Measurements from ENCODE around the gene HEMK1.
A peak's percentile ranks its signal among the peaks of the same experiment; 100 is the strongest.

HEMK1 gene

DNA sequence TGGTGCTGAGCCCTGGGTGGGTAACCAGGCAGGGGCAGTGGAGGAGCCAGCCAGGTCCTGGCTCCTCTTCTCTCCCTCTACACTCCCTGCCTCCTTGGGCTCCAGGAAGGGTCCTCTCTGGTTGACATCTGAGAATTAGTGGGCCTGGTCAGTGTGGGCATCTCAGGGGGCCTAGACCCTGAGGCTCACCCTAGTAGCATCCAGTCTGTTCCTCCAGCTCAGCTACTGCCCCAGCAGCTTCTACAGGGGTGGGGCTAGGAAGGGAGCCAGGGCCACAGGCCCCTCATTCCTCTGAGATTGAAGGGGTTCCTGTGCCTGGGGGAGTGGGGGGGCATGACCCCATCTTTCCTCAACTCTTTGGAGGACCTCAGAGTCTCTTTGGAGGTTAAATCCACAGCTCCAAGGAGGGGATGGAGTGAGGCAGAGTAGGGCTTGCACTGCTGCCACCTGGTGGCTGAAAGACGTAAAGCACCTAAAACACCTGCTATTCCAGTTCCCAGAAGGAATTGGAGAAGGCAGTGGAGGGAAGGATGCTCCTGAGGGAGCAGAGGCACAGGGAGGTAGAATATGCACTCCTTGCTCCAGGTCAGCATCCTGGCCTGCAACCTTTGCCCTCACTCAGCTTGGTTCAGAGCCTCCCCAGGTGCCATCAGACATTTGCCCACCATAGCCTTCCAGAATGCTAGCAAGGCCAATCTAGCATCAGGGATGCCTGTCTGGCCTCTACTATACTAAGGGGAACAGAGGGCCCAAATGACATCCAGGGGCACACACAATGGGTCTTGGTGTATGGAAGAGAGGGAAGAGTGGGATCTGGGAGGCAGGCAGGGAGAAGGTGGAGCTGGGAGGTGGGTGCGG lies 26.9 kb upstream of the HEMK1 start:
- peak; percentile 41 for DNase-seq

DNA sequence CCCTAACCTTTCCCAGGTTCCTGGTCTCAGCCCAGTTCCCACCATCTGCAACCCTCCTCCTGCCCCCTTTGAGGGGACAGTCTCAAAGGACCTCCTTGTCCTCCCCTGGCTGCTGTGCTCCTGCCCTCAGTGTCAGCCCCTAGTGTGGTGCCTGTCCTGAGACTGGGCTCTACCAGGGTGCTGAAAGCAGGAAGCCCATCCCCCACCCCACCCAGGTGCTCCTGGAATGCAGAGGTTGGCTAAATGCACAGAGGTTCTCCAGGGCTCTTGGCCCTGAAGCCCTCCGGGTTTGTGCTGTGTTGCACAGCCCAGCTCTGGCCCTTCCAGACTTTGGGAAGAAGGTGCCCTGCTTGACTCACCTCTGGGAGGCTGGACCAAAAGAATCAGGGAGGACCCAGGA lies 23.5 kb upstream of the HEMK1 start:
- no peak for DNase-seq

DNA sequence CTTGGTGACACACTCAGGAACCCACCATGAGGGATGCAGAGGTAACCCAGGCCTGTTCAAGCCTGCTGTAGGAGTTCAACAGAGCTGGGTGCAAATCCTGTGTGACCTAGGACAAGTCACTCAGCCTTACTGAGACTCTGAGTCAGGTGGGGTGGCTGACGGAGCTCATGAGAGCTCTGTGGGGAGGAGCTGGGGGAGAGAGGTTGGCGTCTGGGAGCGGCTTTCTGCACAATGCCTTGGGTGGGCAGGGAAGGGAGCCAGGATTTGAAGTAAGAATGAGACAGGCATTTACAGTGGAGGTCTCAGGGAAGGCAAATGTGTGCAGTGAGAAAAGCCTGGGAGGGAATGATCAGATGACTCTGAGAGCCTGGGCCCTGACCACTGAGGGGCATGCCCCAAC lies 20.1 kb upstream of the HEMK1 start:
- DNase-seq: no peak

DNA sequence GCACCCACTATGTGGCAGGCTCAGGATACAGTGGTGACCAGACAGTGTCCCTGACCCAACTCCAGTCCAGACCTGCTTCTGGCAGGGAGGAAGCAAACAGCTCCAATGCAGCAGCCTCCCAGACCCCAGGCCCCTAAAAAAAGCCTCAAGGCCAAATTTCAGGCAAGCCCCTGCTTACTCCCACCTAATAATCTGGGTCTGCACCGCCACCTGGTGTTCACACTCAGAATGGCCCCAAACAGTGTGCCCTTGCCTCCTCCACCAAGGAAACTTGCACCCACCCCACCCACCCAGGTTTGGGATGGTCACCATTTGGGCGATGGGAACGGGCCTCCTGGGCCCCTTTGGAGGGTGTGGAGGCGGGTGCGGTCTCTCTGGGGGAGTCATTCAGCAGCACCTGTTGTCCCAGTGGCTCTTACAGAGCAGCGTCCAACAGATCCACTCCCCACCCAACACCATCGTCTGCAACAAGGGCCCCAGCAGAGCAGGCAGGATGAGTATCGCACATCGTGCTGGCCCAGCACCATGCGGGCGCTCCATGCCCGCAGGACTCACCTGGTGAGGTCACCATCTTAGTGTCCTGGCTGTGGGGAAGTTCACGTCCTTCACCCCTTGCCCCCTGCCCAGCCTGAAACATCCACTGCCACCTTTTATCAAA lies 19.1 kb upstream of the HEMK1 start:
- DNase-seq: peak; percentile 35

DNA sequence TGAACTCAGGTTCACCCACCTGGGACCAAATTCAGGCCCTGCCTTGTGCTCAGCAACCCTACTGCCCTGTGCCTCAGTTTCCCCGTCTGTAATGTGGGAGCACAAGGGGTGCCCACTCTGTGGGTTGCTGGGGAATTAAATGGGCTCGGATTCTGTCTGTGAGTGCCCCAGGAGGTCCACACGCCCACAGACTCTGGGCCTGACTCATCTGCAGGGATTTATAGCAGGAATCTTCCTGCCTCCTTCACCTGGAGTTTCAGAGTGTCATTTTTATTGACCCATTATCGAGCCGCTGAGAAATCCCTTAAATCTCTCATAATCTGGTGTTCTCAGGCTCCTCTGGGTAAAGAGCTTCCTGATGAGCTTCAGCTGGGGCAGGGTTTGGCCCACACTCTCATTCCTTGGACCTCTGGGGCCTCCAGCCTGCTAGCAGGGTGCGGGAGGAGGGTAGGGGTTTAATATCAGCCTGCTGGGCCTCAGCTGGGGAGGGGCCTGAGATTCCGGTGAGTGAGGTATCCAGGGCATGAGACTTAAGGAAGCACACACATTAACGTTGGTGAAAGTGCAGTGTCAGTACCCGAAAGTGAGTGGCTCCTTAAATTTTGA lies 18.2 kb upstream of the HEMK1 start:
- no peak for DNase-seq

DNA sequence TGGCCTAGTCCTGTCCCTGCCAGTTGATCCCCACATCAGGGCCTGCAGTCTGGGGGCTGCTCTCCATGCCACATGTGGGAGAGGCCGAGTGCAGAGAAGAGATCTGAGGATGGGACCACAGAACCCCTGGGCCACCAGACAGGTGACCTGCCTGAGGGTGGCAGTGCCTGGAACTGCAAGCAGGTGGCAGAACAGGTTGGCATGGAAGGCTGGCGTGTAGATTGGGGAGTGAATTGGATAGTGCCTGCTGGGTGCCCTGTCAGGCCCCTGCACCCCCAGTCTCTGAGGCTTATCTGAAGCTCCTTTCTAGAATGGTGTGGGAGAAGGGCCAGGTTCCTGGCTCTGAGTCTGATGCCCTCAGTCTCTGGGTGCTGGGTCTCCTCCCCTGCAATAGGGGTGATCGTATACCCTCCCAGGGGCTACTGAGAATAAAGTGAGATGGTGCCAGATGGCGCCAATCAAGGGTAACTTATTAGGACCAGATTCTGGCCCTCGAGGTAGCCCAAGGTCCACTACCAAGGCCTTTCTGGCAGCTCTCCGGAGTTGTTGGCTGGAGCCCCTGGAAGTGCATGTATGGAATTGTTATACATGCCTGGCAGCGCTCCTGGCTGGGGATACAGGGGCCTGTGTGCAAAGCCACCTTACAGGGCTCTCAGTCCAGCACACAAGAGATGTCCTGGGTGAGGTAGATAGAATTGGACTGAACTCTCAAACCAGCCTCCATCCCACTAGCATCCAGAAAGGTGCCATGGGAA lies 17.5 kb upstream of the HEMK1 start:
- DNase-seq: no peak

DNA sequence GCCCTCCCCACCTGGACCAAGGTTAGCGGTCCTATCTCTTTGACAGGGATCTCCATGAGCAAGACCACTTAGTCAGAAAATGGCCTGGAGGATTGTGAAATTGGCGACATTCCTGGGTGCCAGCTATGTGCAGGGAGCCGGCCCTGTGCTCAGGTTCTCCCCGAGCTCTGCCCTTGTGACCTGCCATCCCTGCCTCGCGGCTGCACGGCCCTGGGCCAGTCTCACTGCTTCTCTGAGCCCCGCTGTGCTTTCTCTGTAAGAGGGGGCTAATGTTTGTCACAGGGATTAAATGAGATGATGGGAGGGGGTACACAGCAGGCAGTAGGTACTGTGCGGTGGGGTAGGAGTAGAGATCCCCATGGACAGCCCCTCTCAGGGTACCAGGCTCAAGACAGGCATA lies 16.7 kb upstream of the HEMK1 start:
- no peak for DNase-seq

DNA sequence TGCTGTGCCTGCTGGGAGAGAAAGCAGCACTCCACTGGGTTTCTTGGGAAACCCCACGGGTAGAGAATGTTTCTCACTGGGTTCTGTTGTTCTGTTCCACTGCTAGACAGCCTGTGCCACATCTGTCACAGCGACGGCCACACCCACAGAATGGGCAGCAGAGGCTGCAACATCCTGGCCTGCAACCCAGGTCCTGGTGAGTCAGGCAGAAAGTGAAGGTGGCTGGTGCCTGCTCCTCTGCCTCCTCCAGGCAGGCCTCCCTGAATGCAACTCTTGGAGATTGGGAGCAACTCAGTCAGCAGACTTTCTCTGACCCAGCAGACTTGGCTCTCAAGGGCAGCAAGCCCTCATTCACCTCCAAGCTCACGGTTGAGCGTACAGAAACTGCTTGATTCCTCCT lies 14.8 kb upstream of the HEMK1 start:
- DNase-seq: no peak

DNA sequence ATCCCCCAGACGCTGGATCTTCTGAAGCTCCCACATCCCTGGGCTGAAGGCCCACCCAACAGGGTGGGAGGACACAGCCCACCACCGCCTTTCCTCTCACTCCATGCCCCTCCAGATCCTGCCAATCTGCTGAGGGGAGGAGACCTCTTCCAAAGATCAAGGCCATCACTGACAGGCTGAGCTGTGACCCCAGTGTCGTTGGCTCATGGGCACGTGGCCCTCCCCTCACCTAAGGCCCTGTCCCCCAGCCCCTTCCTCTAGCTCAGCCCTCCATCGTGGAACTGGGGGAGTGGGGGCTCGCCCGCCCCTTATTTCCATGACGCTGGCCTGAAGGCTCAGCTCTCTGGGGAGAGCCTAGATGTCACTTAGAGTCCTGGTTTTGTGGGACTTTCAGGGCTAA lies 12.2 kb upstream of the HEMK1 start:
- no peak for DNase-seq

DNA sequence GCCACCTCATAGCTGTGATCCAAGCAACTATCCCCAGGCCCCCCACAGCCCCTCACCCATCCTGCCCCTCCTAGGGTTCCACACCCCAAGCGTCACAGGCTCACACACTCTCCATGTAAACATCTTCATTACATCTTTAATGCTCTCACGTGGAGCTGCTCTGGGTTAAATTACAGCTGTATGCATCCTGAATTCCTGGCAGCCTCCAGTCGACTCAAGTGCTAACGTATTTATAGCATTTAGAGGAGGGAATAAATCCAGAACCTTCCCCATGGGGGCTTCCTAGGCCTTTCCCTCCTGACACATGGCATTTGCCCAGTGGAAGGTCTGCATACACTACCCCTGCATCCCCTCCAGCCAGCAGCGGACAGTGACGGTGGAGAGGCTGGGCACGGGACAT lies 11.4 kb upstream of the HEMK1 start:
- DNase-seq: no peak

DNA sequence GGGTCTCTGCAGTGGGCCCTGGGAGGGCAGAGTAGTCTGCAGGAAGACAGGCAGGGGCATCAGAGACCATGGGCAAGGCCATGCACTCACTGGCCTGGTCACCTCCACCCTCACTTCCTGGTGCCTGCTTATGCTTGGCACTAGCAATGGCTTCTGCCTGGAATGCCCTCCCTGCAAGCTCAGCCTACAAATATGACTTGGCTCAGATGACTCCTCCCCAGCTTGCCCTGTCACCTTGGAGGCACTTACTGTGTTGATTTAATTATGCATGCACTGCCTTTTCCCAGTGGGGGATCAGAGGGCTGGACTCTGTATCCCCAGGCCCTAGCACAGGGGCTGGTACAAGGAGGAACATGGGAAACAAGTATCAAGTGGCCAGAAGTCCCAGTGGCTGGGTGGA lies 9.6 kb upstream of the HEMK1 start:
- DNase-seq: no peak

DNA sequence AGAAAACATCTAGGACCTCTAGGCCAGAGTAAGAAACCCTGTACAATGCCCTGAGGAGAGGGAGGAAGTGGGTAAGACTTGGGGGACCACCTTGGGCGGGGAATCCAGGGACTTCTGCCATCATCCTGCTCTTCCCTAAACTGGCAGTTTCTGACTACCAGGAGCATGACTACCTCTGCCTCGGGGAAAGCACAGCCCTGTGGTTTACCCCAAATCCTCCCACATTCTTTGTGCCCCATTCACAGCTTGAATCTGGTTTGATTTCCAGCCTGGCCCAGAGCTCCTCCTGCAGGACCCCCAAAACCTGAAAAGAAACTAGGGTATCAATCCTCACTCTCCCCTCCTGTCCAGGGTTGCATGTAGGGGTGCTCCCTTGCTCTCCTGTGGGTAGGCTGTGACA lies 6.5 kb upstream of the HEMK1 start:
- DNase-seq: peak; percentile 75

DNA sequence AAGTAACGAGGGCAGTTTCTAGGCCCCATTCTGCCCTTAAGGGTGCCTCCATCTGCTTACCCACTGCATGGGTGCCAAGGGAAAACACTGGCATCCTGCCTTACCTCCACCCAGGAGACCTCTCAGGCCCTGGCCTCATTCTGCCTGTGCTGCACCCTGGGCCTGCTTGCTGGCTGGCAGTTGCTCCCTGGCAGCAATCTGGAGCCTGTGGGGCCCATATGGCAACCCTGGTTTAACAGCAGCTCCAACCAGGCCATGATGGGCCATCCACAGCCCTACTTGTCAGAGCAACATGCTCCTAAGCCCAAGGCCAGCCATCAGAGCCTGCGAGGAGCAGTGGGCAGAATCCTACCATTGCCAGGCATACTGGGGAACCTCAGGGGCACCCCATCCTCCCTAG lies 5.5 kb upstream of the HEMK1 start:
- DNase-seq: no peak

DNA sequence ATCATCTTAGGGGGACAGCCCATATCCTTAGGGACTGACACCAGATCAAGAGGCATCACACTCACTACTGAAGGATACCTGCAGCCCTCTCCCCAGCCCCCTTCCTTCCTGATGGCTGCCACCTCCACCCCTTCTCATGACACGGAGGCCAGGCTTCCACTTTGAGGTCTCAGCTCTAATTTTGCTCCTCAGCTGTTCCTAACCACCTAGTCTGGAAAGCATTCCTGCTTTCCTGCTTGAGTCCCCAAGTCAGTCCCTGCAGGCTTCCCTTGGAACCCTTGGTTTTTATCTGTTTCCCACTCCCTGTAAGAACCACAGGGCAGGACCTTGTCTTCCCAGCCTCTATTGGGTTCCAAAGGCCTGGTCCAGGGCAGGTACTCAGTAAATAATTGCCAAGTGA lies 5.0 kb upstream of the HEMK1 start:
- DNase-seq: no peak

DNA sequence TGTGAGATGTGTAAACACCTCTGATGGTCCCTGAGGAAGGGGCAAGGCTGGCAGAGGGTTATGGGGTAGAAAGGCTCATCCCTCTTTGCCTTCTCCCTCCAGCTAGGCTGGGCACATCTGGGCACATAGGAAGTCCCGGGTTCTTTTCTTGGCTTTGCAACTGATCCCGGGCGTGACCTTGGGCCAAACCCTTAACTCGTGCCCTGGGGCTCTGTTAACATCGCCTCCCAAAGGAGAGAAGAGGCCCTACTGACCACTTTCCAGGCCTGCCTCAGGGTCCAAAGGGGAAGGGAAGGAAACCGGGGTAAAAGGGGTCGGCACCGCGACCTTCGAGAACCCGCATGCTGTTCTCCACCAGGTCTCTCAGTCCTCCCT lies 2.3 kb upstream of the HEMK1 start:
- DNase-seq: no peak

DNA sequence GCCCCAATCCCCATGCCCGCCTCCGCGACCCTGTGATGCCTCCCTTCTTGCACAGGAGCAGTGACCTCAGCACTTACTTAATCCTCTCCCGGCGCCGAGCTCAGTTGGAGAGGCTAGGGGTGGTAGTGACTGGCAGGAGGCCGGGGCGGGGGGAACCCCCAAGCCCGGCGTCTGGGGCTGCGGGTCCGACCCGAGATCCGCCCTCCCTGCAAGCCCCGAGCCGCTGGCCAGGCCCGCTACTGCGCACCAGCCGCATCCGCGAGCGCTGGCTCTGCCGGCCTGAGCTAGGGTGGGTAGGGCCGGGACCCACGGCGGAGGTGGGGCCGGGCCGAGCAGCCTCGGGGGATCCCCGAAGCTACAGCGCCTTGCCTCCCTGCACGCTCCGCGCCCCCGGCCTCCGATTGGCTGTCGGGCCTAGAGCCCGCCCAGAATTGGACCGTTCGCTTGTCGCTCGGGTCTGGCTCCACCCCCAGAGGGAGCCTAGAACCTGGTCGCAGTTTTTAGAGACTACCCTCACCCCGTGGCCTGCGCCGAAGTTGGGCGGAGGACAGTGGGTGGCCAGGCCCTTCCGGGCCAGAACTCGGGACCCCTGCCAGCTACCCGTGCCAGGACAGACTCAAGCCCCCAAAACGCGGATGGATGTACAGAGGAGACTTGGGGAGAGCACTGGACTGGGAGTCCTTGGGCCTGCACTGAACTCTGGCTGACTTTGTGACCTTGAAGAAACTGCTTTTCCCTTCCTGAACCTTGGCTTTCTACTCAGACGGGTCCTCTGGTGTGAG lies 1.7 kb upstream of the HEMK1 start, which contains the start of gene C3orf18:
Gene C3orf18, minus strand, starts transcription at position 362 of the 782 bp plus-strand sequence. CDS start 2,048 bp downstream, outside the sequence.
- peak; percentile 90 for DNase-seq

DNA sequence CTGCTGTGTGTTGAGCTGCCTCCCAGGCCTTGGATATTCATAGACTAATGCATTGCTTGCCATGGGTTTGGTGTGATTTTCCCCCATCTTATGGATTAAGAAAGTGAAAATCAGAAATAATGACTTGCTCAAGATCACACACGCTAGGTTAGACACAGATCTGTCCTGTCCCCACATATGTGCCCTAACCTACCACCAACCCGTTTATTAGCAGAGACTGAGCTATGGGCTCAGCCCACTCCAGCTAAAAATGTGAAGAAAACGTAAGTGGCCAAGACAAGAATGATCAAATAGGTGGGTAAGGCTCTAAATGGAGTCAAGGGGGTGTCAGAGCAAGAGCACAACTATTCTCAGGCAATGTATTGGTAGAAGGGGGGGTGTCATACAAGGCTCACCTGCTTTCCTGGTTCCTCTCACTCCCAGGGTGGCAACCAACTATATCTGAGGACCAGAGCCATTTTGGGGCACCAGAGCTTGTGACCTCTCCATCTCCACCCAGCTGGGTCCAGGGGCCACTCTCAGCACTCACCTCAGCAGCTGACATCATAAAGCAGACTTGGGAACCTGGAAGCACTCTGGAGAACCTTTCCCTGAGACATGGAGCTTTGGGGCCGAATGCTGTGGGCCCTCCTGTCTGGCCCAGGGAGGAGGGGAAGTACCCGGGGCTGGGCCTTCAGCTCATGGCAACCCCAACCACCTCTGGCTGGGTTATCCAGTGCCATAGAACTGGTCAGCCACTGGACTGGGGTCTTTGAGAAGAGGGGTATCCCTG lies 1.4 kb downstream of the HEMK1 start:
- no peak for DNase-seq

DNA sequence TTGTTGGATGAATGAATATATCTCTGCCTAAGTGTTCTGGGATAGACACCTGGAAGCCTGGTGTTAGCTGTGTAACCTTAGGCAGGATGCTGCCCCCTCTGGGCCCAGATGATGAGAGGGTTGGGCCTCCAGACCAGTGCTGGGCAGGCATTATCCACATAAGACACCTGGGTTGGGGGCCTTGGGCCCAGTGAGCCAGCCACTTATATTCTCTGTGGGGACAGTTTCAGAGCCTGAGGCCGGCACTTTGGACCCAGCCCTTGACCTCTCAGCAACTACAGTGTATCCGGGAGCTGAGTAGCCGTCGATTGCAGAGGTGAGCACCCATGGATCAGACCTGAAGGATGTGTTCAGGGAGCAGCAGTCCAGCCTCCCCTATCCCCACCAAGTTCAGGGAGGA lies 2.2 kb downstream of the HEMK1 start:
- DNase-seq: no peak

DNA sequence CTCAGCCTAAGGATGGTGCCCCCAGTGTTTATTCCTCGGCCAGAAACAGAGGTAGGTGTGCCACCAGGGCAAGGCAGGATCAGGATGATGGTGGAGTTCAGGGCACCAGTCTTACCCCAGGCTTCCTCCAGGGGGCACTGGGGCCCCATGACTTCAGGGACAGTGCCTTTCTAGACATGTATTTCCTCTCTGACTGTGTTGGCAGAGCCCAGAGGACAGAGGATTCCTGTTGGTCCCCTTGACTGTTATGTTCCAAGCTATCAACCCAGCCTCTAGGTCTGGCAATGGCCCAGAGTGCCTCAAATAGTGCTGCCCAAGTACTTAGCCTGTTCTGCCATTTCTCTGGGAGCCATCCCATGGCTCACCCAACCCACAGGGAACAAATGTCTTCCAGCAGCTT lies 2.8 kb downstream of the HEMK1 start:
- DNase-seq: peak; percentile 61

DNA sequence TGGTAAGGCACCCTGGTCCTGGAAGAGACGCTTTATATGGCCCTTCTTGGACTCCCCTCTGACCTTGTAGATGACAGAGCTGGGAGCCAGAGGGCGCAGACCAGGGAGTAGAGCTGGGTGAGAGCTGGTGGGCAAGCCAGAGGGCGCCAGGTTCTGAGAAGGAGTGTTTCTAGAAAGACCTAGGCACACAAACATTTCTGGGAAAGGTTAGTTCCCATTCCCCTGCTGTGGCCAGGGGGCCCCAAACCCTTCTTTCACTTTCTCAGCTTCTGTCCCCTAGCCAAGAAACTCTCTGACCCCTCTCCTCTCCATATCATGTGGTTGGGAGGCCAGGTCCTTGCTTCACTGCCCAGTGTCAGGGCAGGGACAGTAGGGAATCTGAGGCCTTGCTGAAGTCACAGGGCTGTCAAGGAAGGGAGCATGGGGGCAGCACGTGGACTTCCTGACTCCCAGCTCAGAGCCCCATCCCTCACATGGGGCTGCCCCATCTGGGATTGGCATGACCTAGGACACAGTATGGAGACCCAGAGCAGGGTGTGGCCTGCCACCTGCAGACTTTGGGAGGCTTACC lies 3.6 kb downstream of the HEMK1 start:
- DNase-seq: no peak
